ENCODE measurements around the gene SBNO2.

The SBNO2 gene

GRCh38 chr19:1151917-1152587 is 22.0 kb downstream of the SBNO2 start:
- no peak for DNase-seq

DNA sequence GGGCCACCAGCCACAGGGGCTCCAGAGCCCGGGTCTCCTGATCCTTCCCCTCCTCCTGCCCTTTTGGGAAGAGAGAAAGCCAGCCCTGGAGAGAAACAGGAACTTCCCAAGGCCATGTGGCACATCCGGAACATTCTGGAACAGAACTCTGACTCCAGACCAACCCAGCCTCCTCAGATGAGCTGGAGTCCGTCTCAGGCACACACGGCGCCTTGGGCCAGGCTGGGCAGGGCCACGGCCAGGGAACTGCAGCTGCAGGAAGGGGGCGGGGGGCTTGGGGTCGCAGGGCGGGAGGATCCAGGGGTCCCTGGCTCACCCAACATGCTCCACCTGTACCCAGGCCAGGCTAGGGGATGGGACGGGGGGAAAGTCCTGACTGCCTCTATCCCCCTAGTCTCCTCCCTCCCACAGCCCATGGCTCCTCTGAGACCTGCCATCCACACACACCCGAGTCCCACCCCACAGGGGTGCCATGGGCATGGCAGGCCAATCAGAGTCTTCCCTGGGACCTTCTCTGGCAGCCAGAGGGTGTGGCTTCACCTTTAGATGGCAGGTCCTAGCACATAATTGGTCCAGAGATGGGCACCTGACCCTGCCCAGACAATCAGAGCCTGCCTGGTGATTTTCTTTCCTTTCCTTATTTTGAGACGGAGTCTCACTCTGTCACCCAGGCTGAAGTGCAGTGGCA is 22.9 kb downstream of the SBNO2 start:
- DNase-seq = no peak

GRCh38 chr19:1150333-1151036 is 23.6 kb downstream of the SBNO2 start:
- DNase-seq = no peak

- no peak for DNase-seq
Observed at GRCh38 chr19:1149259-1150045, 24.6 kb downstream of the SBNO2 start.

DNA sequence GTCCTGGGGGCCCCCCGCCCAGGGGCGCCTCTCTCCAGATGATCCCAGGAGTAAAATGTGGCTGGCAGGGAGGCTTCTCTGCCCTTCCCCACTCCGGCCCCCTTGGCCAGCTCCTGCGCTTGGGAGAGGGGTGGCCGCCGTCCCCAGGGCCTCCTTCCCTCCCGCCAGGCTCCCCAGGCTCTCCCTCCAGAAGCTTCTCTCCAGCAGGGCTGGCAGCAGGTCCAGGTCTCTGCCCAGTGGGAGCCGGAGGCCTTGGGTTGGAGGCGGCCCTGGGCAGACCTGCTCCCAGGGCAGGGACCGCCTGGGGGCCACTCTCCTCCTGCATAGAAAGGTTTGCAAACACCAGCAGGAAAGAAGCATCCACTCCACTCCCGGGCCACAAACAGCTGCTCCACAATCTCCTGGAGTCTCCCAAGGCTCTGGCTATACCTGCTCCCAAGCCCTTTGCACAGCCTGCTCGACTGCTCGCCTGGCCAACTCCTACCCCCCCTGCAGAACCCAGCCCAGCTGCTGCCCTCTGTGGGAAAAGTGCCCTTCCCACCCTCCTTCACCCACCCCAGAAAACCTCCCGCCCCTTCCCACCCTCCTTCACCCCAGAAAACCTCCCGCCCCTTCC is 26.0 kb downstream of the SBNO2 start:
- no peak for DNase-seq

DNA sequence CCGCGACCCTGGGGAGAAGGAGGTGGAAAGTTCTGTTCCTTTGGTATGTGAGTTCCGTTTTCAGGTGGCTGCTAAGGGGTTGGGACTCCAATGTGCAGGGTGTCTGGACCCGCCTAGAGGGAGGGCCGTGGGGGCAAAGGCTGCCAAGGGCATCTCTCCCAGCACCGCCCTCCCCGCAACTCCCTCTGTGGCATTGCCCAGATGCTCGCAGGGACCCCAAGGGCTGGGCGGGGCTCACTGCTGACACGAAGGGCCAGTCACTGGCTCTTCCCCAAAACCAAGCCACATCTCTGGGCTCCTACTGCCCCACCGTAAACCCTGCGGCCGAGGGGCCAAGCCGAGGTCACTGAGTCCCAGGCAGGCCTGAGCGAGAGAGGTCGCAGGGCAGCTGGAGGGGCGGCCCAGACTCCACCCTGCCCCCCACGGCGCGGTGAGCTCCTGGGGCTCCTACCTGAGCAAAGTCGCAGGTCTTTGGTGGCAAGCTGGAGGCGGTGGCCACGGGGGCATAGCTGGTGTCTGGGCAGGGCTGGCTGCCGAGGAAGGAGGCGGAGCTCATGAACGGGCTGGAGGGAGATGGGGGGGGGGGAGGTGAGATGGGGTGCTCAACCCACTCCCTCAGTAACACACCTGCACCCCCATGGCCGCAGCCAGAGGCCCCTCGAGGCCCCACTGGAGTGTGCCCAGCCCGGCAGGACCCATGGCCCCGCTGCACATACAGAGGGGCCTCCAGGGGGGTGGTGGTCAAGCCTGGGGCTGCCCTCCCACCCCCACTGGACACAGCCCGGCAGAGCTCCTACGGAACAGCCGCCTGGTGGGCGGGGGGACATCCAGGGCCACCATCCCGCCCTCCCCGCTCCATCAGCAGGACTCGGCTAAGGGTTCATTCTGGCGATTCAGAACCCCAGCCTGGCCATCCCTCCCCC is 26.9 kb downstream of the SBNO2 start:
- DNase-seq = no peak

GRCh38 chr19:1146412-1146699 is 27.7 kb downstream of the SBNO2 start:
- no peak for DNase-seq

- no peak for DNase-seq
Observed at GRCh38 chr19:1145635-1146411, 28.2 kb downstream of the SBNO2 start.

- no peak for DNase-seq
Observed at GRCh38 chr19:1144741-1145140, 29.3 kb downstream of the SBNO2 start.

GRCh38 chr19:1143828-1144399 is 30.2 kb downstream of the SBNO2 start:
- no peak for DNase-seq

GRCh38 chr19:1141944-1142343 is 32.1 kb downstream of the SBNO2 start:
- no peak for DNase-seq

- no peak for DNase-seq
Observed at GRCh38 chr19:1140272-1141027, 33.6 kb downstream of the SBNO2 start.

- DNase-seq = no peak
Observed at GRCh38 chr19:1139126-1139525, 34.9 kb downstream of the SBNO2 start.

- DNase-seq = no peak
Observed at GRCh38 chr19:1138121-1138520, 35.9 kb downstream of the SBNO2 start.

- no peak for DNase-seq
Observed at GRCh38 chr19:1136621-1137317, 37.3 kb downstream of the SBNO2 start.

- no peak for DNase-seq
Observed at GRCh38 chr19:1136201-1136600, 37.9 kb downstream of the SBNO2 start.

DNA sequence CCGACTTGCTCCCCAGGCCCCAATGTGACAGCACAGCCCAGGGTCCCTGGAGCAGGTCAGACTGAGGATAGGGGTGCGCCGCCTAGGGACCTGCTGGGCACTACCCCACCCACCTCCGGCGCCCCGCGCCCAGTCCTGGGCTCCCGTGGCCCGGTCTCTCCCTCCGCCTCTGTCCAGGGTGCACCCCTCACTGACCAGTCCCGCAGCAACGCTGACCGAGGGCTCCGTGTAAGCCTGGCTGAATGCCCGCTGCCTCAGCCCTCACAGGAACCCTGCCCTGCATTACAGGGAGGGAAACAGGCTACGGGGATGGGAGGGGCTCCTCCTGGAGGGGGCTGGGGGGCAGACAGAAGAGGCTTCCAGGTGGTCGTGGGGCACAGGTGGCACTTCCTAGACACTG is 38.6 kb downstream of the SBNO2 start:
- DNase-seq = no peak

- no peak for DNase-seq
Observed at GRCh38 chr19:1134431-1134830, 39.6 kb downstream of the SBNO2 start.

- DNase-seq = peak; percentile 73
Observed at GRCh38 chr19:1133471-1133929, 40.6 kb downstream of the SBNO2 start.
